Esophagus muscularis mucosa (tissue), 4 donors: ENCODE measurements around the gene PXDN.
"Not testable (repeated sequence)": the region's sequence is repeated elsewhere in the genome, so short reads cannot be mapped to it uniquely, and the experiment has no call there.

Experiments used
- CTCF ChIP-seq, 3 experiments: fragments of 200-600 bp in 2 of 3; fragments of 450-650 bp in 1 of 3; sonication (generic) in 2 of 3; IDR thresholded peaks; one replicate each; pipeline ENCODE4 v1.5.1; 2017 to 2019; ENCODE audit warnings: antibody characterized with exemption in 3 of 3, mild to moderate bottlenecking in 2 of 3, moderate library complexity in 1 of 3
- EP300 ChIP-seq: sonication (generic); formaldehyde crosslinking; IDR thresholded peaks from one replicate; pipeline ENCODE4 v1.6.1; 2017; ENCODE audit warnings: antibody characterized with exemption
- POLR2A ChIP-seq: fragments of 450-650 bp; IDR thresholded peaks from one replicate; pipeline ENCODE4 v1.6.1; 2017; ENCODE audit warnings: antibody characterized with exemption, moderate library complexity, mild to moderate bottlenecking, low read depth
- POLR2AphosphoS5 ChIP-seq, 2 donors: sonication (generic); formaldehyde crosslinking; IDR thresholded peaks; one replicate each; pipeline ENCODE4 v1.6.1; 2017; ENCODE audit warnings: antibody characterized with exemption in 2 of 2

DNA sequence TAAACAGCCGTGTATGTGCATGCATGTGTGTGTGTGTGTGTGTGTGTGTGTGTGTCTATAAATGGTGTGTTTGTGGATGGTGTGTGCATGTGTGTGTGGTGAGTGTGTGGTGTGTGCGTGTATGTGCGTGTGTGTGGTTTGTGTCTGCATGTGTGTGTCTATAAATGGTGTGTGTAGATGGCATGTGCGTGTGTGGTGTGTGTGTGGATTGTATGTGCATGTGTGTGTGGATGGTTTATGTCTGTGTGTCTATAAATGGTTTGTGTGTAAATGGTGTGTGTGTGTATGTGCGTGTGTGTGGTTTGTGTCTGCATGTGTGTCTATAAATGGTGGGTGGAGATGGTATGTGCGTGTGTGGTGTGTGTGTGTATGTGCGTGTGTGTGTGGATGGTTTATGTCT lies 65.2 kb downstream of the PXDN start:
- not testable (repeated sequence) for TF ChIP-seq POLR2A; POLR2AphosphoS5 (IDR thresholded peaks at IDR 0.05); CTCF (IDR thresholded peaks at IDR 0.05); EP300
